Measurements from ENCODE around the gene CCL13.

The CCL13 gene

DNA sequence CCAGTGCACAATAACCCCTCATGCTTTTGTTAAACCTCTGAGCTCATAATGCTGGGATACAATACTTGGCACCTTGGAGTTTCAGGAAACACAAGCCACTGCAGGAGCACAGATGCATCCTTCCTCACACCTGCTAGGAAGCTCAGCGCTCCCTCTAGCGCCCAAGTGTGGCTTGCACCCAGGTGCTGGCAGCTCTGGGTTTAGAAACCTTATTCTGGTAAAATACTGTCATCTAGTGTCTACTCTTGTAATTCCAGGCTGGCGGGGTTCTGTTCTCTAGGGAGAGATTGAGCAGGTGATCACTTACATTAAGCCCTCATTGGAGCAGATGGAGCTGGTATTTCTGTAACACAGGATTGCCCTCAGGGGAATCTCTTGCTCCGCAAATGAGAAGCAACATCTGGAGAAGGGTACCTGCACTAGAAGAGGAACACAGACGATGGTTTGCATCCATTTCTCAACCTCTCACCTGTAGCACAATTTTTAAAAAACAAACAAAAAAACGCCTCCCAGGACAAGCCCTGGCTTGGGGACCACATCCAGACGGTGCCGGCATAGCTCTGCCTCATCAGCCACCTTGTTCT, 5.3 kb downstream of the CCL13 start:
- H3K27ac ChIP-seq, result no peak overlapping the region
- peak; percentile 56 for DNase-seq (ENCODE audit: low read depth, low spot score)

- H3K27ac ChIP-seq, result no peak within 1 kb of the TSS
- no peak for DNase-seq (ENCODE audit: low read depth, low spot score)
Observed at GRCh38 chr17:34363183-34363661, 6.9 kb downstream of the CCL13 start, which contains the start of gene CCL1. Gene CCL1, minus strand, starts transcription at chr17:34363233. Its CDS starts 72 bp downstream, at chr17:34363161.

GRCh38 chr17:34364751-34365150, 8.5 kb downstream of the CCL13 start:
- H3K27ac ChIP-seq, result no peak overlapping the region
- DNase-seq (ENCODE audit: low read depth, low spot score), result no peak

DNA sequence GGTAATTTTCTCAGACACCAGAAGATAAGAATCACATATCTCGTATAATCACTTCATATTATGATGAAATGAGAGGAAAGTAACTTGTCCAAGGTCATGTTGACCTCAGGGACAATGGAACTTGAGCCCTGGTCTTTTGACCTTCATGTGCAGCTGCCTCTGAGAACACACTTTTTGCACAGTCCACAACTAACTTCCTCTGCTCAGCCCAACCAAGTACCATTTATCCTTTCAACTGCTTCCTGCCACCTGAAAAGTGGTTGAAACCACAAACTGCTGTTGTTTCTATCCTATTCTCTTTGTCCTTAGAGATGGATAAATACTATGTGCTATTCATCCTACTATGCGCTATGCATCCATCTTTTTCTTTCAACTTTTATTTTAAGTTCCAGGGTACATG, 9.1 kb downstream of the CCL13 start:
- no peak for DNase-seq (ENCODE audit: low read depth, low spot score)
- no peak overlapping the region for H3K27ac ChIP-seq

DNA sequence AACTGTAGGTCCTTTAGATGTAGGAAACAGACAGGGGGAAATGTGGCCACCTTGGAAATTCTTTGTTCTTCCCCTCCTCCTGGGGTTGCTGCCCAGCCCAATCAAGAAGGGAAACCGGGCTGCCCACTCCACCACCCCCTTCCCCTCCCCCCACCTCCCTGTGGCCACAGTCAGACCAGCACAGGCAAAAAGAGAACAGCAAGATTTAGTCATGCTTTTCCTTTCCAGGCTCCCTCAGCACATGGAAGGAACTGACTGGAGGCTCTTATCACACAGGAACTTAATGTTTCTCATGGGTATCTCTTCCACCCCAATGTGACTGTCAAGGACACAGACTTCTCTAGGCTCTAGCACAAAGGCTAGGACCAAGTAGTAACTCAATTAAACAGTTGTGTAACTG, 9.7 kb downstream of the CCL13 start:
- no peak overlapping the region for H3K27ac ChIP-seq
- DNase-seq (ENCODE audit: low read depth, low spot score), result no peak

DNA sequence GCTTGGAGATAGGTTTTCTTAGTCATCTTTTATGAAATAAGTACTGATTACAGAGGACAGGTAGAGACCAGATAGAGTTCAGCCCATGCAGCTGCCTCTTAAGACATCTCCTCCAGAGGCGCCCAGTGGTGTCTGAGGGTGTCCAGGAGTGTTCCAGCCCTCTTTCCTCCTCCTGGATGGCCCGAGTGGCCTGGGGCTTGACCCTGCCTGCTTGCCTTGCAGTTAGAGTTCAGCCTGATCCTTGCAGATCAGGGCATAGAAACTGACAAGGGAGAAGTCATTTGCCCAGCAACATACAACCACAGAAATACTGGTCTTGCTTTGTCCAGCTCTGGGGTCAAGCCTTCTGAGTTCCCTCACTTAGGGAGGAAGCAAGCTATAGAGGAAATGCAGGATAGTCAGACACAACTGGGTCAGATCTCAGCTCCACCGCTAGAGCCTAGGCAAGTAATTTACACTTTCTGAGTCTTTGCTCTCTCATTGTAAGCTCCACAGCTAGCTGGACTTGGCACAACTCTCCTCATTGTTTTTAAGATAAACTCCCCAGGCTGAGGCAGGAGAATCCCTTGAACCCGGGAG, 10.3 kb downstream of the CCL13 start:
- no peak overlapping the region for H3K27ac ChIP-seq
- DNase-seq (ENCODE audit: low read depth, low spot score), result no peak

DNA sequence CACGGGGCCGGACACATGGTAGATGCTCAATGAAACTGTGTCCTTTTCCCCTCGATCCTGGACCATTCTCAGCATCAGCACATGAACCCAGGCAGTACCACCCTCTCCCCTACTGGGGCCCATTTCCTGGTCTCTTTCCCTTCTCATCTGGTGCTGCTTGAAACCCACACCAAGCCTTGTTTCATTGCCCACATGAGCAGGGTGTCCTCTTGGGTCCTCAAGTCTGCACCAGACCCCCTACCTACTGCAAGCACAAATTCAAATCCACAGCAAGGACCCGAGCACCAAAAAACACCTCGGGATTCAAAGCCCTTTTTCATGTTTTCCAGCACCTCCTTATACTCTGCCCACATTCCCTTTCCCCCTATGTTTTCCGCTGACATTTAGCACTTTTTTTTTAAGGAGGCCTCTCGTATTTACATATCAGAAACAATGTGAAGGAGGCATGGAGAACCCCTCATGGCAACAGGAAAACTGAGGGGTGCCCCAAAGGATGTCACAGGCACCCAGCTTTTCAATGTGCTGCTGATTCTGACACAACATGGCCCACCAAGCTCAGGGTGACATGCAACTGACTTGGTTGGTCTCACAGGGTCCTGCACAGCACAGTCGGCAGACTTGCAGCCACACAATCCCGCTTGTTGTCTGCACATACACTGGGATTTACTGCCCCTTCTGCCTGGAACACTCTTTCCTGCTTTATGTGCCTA, 11.4 kb downstream of the CCL13 start:
- H3K27ac ChIP-seq, result no peak overlapping the region

DNA sequence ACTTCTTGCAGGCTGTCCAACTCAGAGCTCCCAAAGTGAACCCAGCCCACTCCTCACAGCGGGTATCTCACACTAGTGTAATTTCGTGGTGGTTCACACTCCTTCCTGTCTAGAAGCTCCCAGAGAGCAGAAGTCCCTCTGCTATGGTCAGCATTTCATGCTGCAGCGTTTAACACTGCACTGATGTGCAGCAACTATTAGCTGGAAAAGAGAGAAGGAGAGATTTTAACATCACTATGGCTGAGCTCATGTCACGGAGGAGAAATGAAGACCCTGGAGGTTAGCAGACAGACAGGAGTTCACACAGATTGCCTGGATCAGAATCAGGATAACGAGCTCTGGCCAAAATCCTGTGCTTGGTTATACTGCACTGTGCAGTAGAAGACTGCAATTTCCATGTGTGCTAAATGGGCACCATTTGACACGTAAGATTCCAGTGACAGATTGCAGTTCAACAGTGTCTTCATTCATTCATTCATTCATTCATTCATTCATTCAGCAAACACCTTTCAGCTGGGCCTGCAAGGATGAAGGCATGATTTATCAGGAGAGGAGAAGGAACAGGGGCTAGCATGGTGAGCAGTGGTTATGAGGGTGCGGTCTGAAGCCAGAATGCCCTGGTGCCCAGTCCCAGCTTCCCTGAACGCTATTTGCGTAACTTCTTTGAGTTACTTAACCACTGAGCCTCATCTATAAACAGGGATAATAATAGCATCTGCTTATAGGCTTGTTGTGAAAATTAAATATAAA, 12.1 kb downstream of the CCL13 start:
- H3K27ac ChIP-seq, result no peak overlapping the region
- no peak for DNase-seq (ENCODE audit: low read depth, low spot score)

More for the DNA sequence above, 11.4 kb downstream of the CCL13 start:
- no peak for DNase-seq (ENCODE audit: low read depth, low spot score)

DNA sequence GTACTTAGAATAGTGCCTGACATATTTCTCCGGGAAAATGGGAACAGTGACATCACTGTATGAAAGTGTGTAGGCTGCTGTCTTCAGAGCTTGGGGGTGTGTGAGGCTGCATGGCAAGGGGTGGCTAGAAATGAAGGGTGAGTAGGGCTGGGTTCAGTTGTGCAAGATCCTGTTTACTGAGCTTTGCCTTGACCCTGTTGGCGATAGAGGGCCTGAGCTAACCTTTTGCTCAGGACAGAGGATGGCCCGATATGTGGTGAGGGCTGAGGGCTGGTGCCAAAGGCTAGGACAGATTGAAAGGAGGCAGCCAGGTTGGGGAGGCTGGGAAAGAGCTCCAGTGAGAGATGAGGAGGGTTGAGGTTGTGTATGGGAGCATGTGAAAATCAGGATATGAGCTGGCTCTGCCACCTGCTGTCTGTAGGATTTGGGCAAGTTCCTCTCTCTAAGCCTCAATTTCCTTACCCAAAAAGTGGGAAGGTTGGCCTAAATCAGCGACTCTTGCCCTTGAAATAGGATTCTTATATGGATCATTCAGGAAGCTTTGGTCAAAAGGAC, 12.7 kb downstream of the CCL13 start:
- no peak for DNase-seq (ENCODE audit: low read depth, low spot score)
- no peak overlapping the region for H3K27ac ChIP-seq

GRCh38 chr17:34369571-34369970, 13.3 kb downstream of the CCL13 start:
- no peak overlapping the region for H3K27ac ChIP-seq
- DNase-seq (ENCODE audit: low read depth, low spot score), result no peak

- DNase-seq (ENCODE audit: low read depth, low spot score), result no peak
- peak overlapping the region; percentile 31 for H3K27ac ChIP-seq
Observed at GRCh38 chr17:34370376-34370996, 14.2 kb downstream of the CCL13 start.

GRCh38 chr17:34370997-34371395, 14.7 kb downstream of the CCL13 start:
- DNase-seq (ENCODE audit: low read depth, low spot score), result peak; percentile 49
- H3K27ac ChIP-seq, result peak overlapping the region; percentile 31

DNA sequence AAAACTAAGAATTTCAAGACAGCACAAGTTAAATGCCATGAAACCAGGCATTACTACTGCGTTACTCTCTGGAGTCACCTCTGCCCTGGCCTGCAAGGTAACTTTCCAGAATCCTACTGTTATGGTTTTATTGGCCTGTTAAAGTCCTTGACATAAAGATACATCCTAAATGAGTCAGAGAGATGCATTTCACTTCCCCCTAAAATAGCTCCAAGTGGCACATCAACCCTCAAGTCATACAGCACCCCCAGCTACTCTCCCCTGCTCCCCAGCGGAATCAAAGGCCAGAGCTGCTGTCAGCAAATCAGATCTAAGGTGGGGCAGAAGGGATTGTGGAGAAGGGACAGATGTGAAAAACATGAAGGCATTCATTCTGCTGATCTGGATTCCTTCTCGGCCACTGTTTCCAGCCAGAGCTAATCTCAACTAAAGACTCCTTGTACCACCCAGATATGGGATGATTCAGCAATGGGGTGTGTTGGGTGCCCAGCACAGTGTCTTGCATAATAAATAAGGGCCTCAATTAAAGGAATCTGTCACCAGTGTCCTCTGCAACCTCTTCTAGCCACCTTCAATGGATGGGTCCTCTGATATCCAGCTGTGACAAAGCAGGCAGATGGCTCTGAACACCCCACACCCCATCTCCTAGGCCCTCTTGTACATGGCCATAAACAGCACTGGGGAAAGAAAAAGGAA, 15.3 kb downstream of the CCL13 start:
- no peak for DNase-seq (ENCODE audit: low read depth, low spot score)
- peak overlapping the region; percentile 31 for H3K27ac ChIP-seq

GRCh38 chr17:34374457-34374856, 18.2 kb downstream of the CCL13 start:
- no peak for DNase-seq (ENCODE audit: low read depth, low spot score)

GRCh38 chr17:34375426-34375997, 19.2 kb downstream of the CCL13 start:
- DNase-seq (ENCODE audit: low read depth, low spot score), result no peak
- no peak overlapping the region for H3K27ac ChIP-seq

More at GRCh38 chr17:34374457-34374856, 18.2 kb downstream of the CCL13 start:
- no peak overlapping the region for H3K27ac ChIP-seq

DNA sequence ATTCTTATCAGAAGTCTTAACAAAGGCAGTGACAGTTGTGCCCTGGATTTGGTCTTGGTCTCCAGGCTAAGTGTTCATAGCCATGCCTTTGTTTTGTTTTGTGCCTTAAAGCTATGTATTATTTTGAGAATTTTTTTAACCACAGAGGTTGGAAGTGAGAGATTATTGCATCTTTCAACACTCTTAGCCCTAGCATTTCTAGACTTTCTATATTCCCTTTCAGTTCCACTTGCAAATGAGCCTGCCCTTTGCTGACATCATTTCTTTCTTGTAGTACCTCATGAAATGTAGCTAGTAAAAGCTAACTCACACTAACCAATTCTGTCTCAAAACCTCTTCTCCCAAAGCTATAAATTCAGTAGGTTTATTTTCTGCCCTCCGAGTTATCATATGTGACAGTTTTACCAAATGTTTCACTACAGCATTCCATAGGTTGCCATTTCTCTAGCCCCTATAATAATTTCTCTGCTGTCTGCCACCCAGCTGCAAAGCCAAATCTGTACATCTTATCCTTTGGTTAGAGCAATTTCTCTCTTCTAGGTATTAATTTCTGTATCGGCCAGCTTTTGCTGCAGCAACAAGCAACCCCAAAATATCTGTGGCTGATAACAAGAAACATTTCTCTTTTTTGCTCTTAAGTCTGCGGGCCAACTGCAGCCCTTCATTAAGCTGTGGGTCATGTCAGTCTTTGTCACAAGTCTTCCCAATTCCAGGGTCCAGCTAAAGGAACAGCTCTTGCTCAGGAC, 21.0 kb downstream of the CCL13 start:
- H3K27ac ChIP-seq, result no peak overlapping the region
- DNase-seq (ENCODE audit: low read depth, low spot score), result no peak

- no peak for DNase-seq (ENCODE audit: low read depth, low spot score)
- no peak overlapping the region for H3K27ac ChIP-seq
Observed at GRCh38 chr17:34378664-34379101, 22.4 kb downstream of the CCL13 start.

- DNase-seq (ENCODE audit: low read depth, low spot score), result no peak
- no peak overlapping the region for H3K27ac ChIP-seq
Observed at GRCh38 chr17:34379868-34380267, 23.6 kb downstream of the CCL13 start.

All from epithelial cell of prostate (primary cell).